Thyroid gland (tissue), 4 donors: Measurements from ENCODE around the gene KCNJ11. TPM values are rescaled to one million over a fixed set of nuclear protein-coding genes. Genes with fewer than 3 reads are reported as not detected.
A peak's percentile ranks its signal among the peaks of the same experiment; 100 is the strongest.

ENCODE experiments used
- DNase-seq, 2 donors: peaks; one replicate each; pipeline ENCODE4 v3.0.0-alpha.2; 2019
- H3K27ac ChIP-seq, 3 donors: fragments of 200-600 bp; sonication (generic); 1 replicate in 2 of 3; 2 replicates in 1 of 3; pipeline ENCODE4 v1.5.1; 2016 to 2019; ENCODE audit warnings: mild to moderate bottlenecking in 1 of 3, moderate library complexity in 1 of 3
- H3K27me3 ChIP-seq: fragments of 200-600 bp; sonication (generic); one replicate; pipeline ENCODE4 v1.5.1; 2019
- H3K36me3 ChIP-seq, 2 donors: fragments of 200-600 bp; sonication (generic); one replicate each; pipeline ENCODE4 v1.5.1; 2016 to 2019
- H3K4me1 ChIP-seq, 2 donors: fragments of 200-600 bp; sonication (generic); one replicate each; pipeline ENCODE4 v1.5.1; 2017 to 2019
- H3K4me3 ChIP-seq, 3 donors: fragments of 200-600 bp; sonication (generic); replicated peaks in 1 of 3; 1 replicate in 2 of 3; 2 replicates in 1 of 3; pipeline ENCODE4 v1.5.1; 2016; ENCODE audit warnings: mild to moderate bottlenecking in 1 of 3
- H3K9me3 ChIP-seq: fragments of 200-600 bp; sonication (generic); one replicate; pipeline ENCODE4 v1.5.1; 2017
- CTCF ChIP-seq, 6 experiments: fragments of 200-600 bp in 3 of 6; fragments of 450-650 bp in 3 of 6; sonication (generic) in 3 of 6; IDR thresholded peaks; one replicate each; pipeline ENCODE4 v1.5.1; 2016 to 2019; ENCODE audit warnings: antibody characterized with exemption in 6 of 6, mild to moderate bottlenecking in 2 of 6, inconsistent platforms in 1 of 6, moderate library complexity in 1 of 6
- POLR2A ChIP-seq, 2 donors: fragments of 450-650 bp; IDR thresholded peaks; one replicate each; pipeline ENCODE4 v1.6.1; 2017; ENCODE audit warnings: antibody characterized with exemption in 2 of 2, mild to moderate bottlenecking in 2 of 2, moderate library complexity in 1 of 2
- WGBS, 2 donors: methylation state at CpG; one replicate each; pipeline ENCODE4 v1.1.5; 2017; 5-methylcytosine and 5-hydroxymethylcytosine counted together
- intact Hi-C: fragments of 100-400 bp; cut with DNase I; formaldehyde crosslinking; loops from one replicate; pipeline ENCODE4 v1.15.1; 2023
- total RNA-seq, 4 donors: library from RNA; depleted of rRNA; stranded (reverse); fragments of >200 nt; gene quantifications; one replicate each; pipeline ENCODE4 v1.2.3, GENCODE V29; 2016

KCNJ11 gene
- total RNA-seq, 4 donors from 2014 or later = 7.3 to 18.9 (median 15.9) TPM

- Histone ChIP-seq H3K9me3 (no peaks in the 10 kb centered on the region), H3K27me3 (no peaks in the 10 kb centered on the region), H3K4me3 (no peak overlapping the region), H3K27ac (no peak overlapping the region), H3K36me3 (no peaks in the 10 kb centered on the region), H3K4me1 (peaks cover 14 to 26% of the 10 kb centered on the region in 2 donors)
- peak; percentile 83 to 93 for DNase-seq
- TF ChIP-seq POLR2A (IDR thresholded peaks at IDR 0.05) (no peak), CTCF (IDR thresholded peaks at IDR 0.05) (peak; percentile 80 to 96 (median 88))
- intact Hi-C loops = loop anchor here (2.0 kb wide), 1 partner anchor 121 kb away; no protein-coding TSS in a partner anchor
- 47 to 52% methylated on average over 6 of the region's 6 CpGs for WGBS, 2 donors
Observed at GRCh38 chr11:17384002-17384511, 4.4 kb downstream of the KCNJ11 start.

GRCh38 chr11:17383461-17383860 lies 5.0 kb downstream of the KCNJ11 start:
- peaks cover 11 to 22% of the 10 kb centered on the region in 2 donors for H3K4me1 ChIP-seq
- TF ChIP-seq CTCF (IDR thresholded peaks at IDR 0.05) (no peak), POLR2A (IDR thresholded peaks at IDR 0.05) (no peak)
- H3K27ac ChIP-seq = no peak overlapping the region
- no peaks in the 10 kb centered on the region for H3K36me3 ChIP-seq
- WGBS, 2 donors = 100% methylated on average over 1 of the region's 1 CpG; no CpG with 5 or more reads in 1 of the 2 donors
- no peak overlapping the region for H3K4me3 ChIP-seq
- no peaks in the 10 kb centered on the region for H3K27me3 ChIP-seq
- no peak for DNase-seq
- intact Hi-C loops = no loop called here
- H3K9me3 ChIP-seq = no peaks in the 10 kb centered on the region

GRCh38 chr11:17382046-17382728 lies 6.3 kb downstream of the KCNJ11 start:
- 77 to 86% methylated on average over 7 to 8 of the region's 8 CpGs for WGBS, 2 donors
- Histone ChIP-seq H3K9me3 (no peaks in the 10 kb centered on the region), H3K4me3 (no peak overlapping the region), H3K27me3 (no peaks in the 10 kb centered on the region), H3K36me3 (no peaks in the 10 kb centered on the region), H3K4me1 (peaks cover 11 to 18% of the 10 kb centered on the region in 2 donors), H3K27ac (no peak overlapping the region)
- DNase-seq = no peak
- TF ChIP-seq POLR2A (IDR thresholded peaks at IDR 0.05) (no peak), CTCF (IDR thresholded peaks at IDR 0.05) (no peak)
- intact Hi-C loops = no loop called here

- Histone ChIP-seq H3K36me3 (no peaks in the 10 kb centered on the region), H3K9me3 (no peaks in the 10 kb centered on the region), H3K4me1 (peaks cover 7 to 9% of the 10 kb centered on the region in 2 donors), H3K27ac (no peak overlapping the region), H3K27me3 (no peaks in the 10 kb centered on the region), H3K4me3 (no peak overlapping the region)
- intact Hi-C loops = no loop called here
- TF ChIP-seq POLR2A (IDR thresholded peaks at IDR 0.05) = no peak
- no peak for TF ChIP-seq CTCF (IDR thresholded peaks at IDR 0.05)
- 83 to 85% methylated on average over 4 of the region's 4 CpGs for WGBS, 2 donors
- DNase-seq = no peak
Observed at GRCh38 chr11:17381156-17381555, 7.3 kb downstream of the KCNJ11 start.
